GM21367 (cell line): Measurements from ENCODE around the gene SOS1.

ENCODE experiments used
- ATAC-seq: cut with Tn5 transposase; IDR thresholded peaks from one replicate; pipeline ENCODE4 v1.9.1; 2021; ENCODE audit not compliant: unreplicated experiment

The SOS1 gene

GRCh38 chr2:38935568-38936172 lies 185.2 kb downstream of the SOS1 start:
- no peak for ATAC-seq

GRCh38 chr2:38934742-38935141 lies 186.1 kb downstream of the SOS1 start:
- ATAC-seq = no peak

DNA sequence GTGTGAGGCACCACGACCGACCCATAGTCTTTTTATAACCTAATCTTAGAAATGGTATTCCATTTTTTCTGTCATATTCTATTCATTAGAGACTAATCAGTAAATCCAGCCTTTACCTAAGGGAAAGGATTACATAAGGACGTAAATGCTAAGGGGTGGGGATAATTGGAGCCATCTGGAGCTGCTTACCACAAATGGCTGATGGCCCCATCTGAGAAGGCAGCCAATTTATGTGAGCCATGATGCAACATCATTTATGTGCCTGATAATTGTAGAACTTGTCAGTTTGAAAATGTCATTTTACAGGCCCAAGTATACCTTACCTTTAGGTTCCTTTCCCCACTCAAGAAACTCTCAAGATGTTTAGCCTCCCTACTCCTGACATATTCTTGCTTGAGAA lies 187.2 kb downstream of the SOS1 start:
- ATAC-seq = no peak

- no peak for ATAC-seq
Observed at GRCh38 chr2:38932586-38932985, 188.3 kb downstream of the SOS1 start.
